ENCODE results near the gene LY86. TPM values are rescaled to one million over a fixed set of nuclear protein-coding genes. Genes with fewer than 3 reads are reported as not detected.

Gene LY86
- total RNA-seq, 2 experiments from 2014 or later, result 1.2 to 1.7 TPM

- H3K4me3 Mint-ChIP-seq, result no peak overlapping the region
- CTCF ChIA-PET, result no interaction called here
- H3K27ac Mint-ChIP-seq, result no peak overlapping the region
- no peaks in the 10 kb centered on the region for H3K9me3 Mint-ChIP-seq (ENCODE audit: low read depth)
- H3K4me1 Mint-ChIP-seq, result peaks cover 42% of the 10 kb centered on the region
- no peaks in the 10 kb centered on the region for H3K36me3 Mint-ChIP-seq
- peaks cover 6% of the 10 kb centered on the region for H3K27me3 Mint-ChIP-seq
- DNase-seq (no peak), ATAC-seq (no peak)
Measured at GRCh38 chr6:6679633-6680032, 91.1 kb downstream of the LY86 start.

- CTCF ChIA-PET, result interaction anchor here (1.1 to 2.1 kb wide), 4 partner anchors 13 to 21 kb away, joined by 3 to 9 read pairs (median 7); no protein-coding TSS in a partner anchor
- Mint-ChIP-seq H3K4me1 (peaks cover 49% of the 10 kb centered on the region), H3K9me3 (ENCODE audit: low read depth) (no peaks in the 10 kb centered on the region), H3K27ac (no peak overlapping the region), H3K4me3 (no peak overlapping the region), H3K36me3 (no peaks in the 10 kb centered on the region), H3K27me3 (peaks cover 6% of the 10 kb centered on the region)
- DNase-seq, result no peak
- ATAC-seq, result no peak
Measured at GRCh38 chr6:6680526-6680925, 92.0 kb downstream of the LY86 start.

GRCh38 chr6:6681075-6681849 lies 92.7 kb downstream of the LY86 start:
- Mint-ChIP-seq H3K27me3 (peaks cover 6% of the 10 kb centered on the region), H3K36me3 (no peaks in the 10 kb centered on the region), H3K27ac (no peak overlapping the region), H3K9me3 (ENCODE audit: low read depth) (no peaks in the 10 kb centered on the region), H3K4me3 (no peak overlapping the region), H3K4me1 (peaks cover 53% of the 10 kb centered on the region)
- DNase-seq (no peak), ATAC-seq (no peak)
- CTCF ChIA-PET, result interaction anchor here (1.1 to 2.1 kb wide), 5 partner anchors 13 to 22 kb away, joined by 3 to 9 read pairs (median 5); no protein-coding TSS in a partner anchor

- Mint-ChIP-seq H3K27ac (no peak overlapping the region), H3K36me3 (no peaks in the 10 kb centered on the region), H3K4me1 (peaks cover 49% of the 10 kb centered on the region), H3K4me3 (no peak overlapping the region), H3K27me3 (peaks cover 6% of the 10 kb centered on the region), H3K9me3 (ENCODE audit: low read depth) (no peaks in the 10 kb centered on the region)
- DNase-seq (no peak), ATAC-seq (no peak)
- CTCF ChIA-PET, result interaction anchor here (1.2 to 2.1 kb wide), 4 partner anchors 12 to 23 kb away, joined by 3 to 9 read pairs (median 7); no protein-coding TSS in a partner anchor
Measured at GRCh38 chr6:6682225-6682624, 93.7 kb downstream of the LY86 start.

- peak overlapping the region; percentile 45 for H3K27ac Mint-ChIP-seq
- DNase-seq (peak; percentile 88), ATAC-seq (peak; percentile 90)
- H3K9me3 Mint-ChIP-seq (ENCODE audit: low read depth), result no peaks in the 10 kb centered on the region
- H3K27me3 Mint-ChIP-seq, result peaks cover 6% of the 10 kb centered on the region
- CTCF ChIA-PET, result interaction anchor here (0.9 to 1.8 kb wide), 7 partner anchors 10 to 469 kb away, joined by 3 to 5 read pairs (median 3); no protein-coding TSS in a partner anchor
- no peaks in the 10 kb centered on the region for H3K36me3 Mint-ChIP-seq
- peak overlapping the region; percentile 42 for H3K4me3 Mint-ChIP-seq
- H3K4me1 Mint-ChIP-seq, result peaks cover 55% of the 10 kb centered on the region
Measured at GRCh38 chr6:6683969-6684833, 95.7 kb downstream of the LY86 start.

- H3K36me3 Mint-ChIP-seq, result no peaks in the 10 kb centered on the region
- no peak overlapping the region for H3K27ac Mint-ChIP-seq
- H3K27me3 Mint-ChIP-seq, result peaks cover 6% of the 10 kb centered on the region
- ATAC-seq (no peak), DNase-seq (peak; percentile 38)
- H3K4me3 Mint-ChIP-seq, result no peak overlapping the region
- peaks cover 55% of the 10 kb centered on the region for H3K4me1 Mint-ChIP-seq
- CTCF ChIA-PET, result interaction anchor here (1.1 to 1.8 kb wide), 3 partner anchors 9 to 37 kb away, joined by 3 to 4 read pairs (median 4); no protein-coding TSS in a partner anchor
- H3K9me3 Mint-ChIP-seq (ENCODE audit: low read depth), result no peaks in the 10 kb centered on the region
Measured at GRCh38 chr6:6685249-6686040, 96.9 kb downstream of the LY86 start.

GRCh38 chr6:6686176-6686575 lies 97.7 kb downstream of the LY86 start:
- Mint-ChIP-seq H3K4me3 (no peak overlapping the region), H3K4me1 (peaks cover 55% of the 10 kb centered on the region), H3K27me3 (peaks cover 6% of the 10 kb centered on the region), H3K9me3 (ENCODE audit: low read depth) (no peaks in the 10 kb centered on the region), H3K36me3 (peaks cover 1% of the 10 kb centered on the region), H3K27ac (no peak overlapping the region)
- DNase-seq (peak; percentile 27), ATAC-seq (no peak)
- CTCF ChIA-PET, result interaction anchor here (0.6 to 1.8 kb wide), 3 partner anchors 10 to 36 kb away, joined by 3 to 4 read pairs (median 4); no protein-coding TSS in a partner anchor

- Mint-ChIP-seq H3K36me3 (peaks cover 1% of the 10 kb centered on the region), H3K9me3 (ENCODE audit: low read depth) (no peaks in the 10 kb centered on the region), H3K4me1 (peaks cover 51% of the 10 kb centered on the region), H3K4me3 (no peak overlapping the region), H3K27ac (no peak overlapping the region), H3K27me3 (peaks cover 6% of the 10 kb centered on the region)
- CTCF ChIA-PET, result interaction anchor here (0.6 kb wide), 1 partner anchor 9 kb away, joined by 3 read pairs; no protein-coding TSS in a partner anchor
- DNase-seq, result peak; percentile 42
- no peak for ATAC-seq
Measured at GRCh38 chr6:6686748-6687601, 98.5 kb downstream of the LY86 start.

- DNase-seq (no peak), ATAC-seq (no peak)
- H3K27ac Mint-ChIP-seq, result no peak overlapping the region
- peaks cover 40% of the 10 kb centered on the region for H3K4me1 Mint-ChIP-seq
- peaks cover 1% of the 10 kb centered on the region for H3K36me3 Mint-ChIP-seq
- peaks cover 5% of the 10 kb centered on the region for H3K27me3 Mint-ChIP-seq
- no peaks in the 10 kb centered on the region for H3K9me3 Mint-ChIP-seq (ENCODE audit: low read depth)
- no peak overlapping the region for H3K4me3 Mint-ChIP-seq
- CTCF ChIA-PET, result no interaction called here
Measured at GRCh38 chr6:6688283-6688682, 99.8 kb downstream of the LY86 start.

- ATAC-seq, result no peak
- CTCF ChIA-PET, result no interaction called here
- Mint-ChIP-seq H3K9me3 (ENCODE audit: low read depth) (no peaks in the 10 kb centered on the region), H3K27me3 (no peaks in the 10 kb centered on the region), H3K4me3 (no peak overlapping the region), H3K36me3 (peaks cover 1% of the 10 kb centered on the region), H3K4me1 (peaks cover 34% of the 10 kb centered on the region), H3K27ac (no peak overlapping the region)
- no peak for DNase-seq
Measured at GRCh38 chr6:6688951-6689350, 100.4 kb downstream of the LY86 start.

- peaks cover 27% of the 10 kb centered on the region for H3K4me1 Mint-ChIP-seq
- H3K9me3 Mint-ChIP-seq (ENCODE audit: low read depth), result no peaks in the 10 kb centered on the region
- H3K27ac Mint-ChIP-seq, result no peak overlapping the region
- CTCF ChIA-PET, result no interaction called here
- H3K27me3 Mint-ChIP-seq, result no peaks in the 10 kb centered on the region
- peaks cover 1% of the 10 kb centered on the region for H3K36me3 Mint-ChIP-seq
- no peak for ATAC-seq
- DNase-seq, result no peak
- no peak overlapping the region for H3K4me3 Mint-ChIP-seq
Measured at GRCh38 chr6:6689400-6690143, 101.1 kb downstream of the LY86 start.

- ATAC-seq, result no peak
- peaks cover 23% of the 10 kb centered on the region for H3K4me1 Mint-ChIP-seq
- CTCF ChIA-PET, result no interaction called here
- peaks cover 1% of the 10 kb centered on the region for H3K27me3 Mint-ChIP-seq
- peaks cover 1% of the 10 kb centered on the region for H3K36me3 Mint-ChIP-seq
- H3K27ac Mint-ChIP-seq, result no peak overlapping the region
- H3K4me3 Mint-ChIP-seq, result no peak overlapping the region
- DNase-seq, result no peak
- no peaks in the 10 kb centered on the region for H3K9me3 Mint-ChIP-seq (ENCODE audit: low read depth)
Measured at GRCh38 chr6:6690144-6690483, 101.6 kb downstream of the LY86 start.
